SKM-1 treated with dmso at 0.1 percent for 144 hours (cell line): ENCODE results near the gene HPN.
A peak's percentile ranks its signal among the peaks of the same experiment; 100 is the strongest.
"Not testable (repeated sequence)": the region's sequence is repeated elsewhere in the genome, so short reads cannot be mapped to it uniquely, and the experiment has no call there.

Experiments used
- DNase-seq: peaks from one replicate; lab custom pipeline; 2025; ENCODE audit not compliant: unreplicated experiment; lab: John Stamatoyannopoulos, UW

Gene HPN

GRCh38 chr19:35100588-35101533 lies 59.3 kb downstream of the HPN start:
- DNase-seq = no peak

GRCh38 chr19:35101949-35102348 lies 60.4 kb downstream of the HPN start:
- not testable (repeated sequence) for DNase-seq

- DNase-seq = not testable (repeated sequence)
Measured at GRCh38 chr19:35103614-35104013, 62.1 kb downstream of the HPN start.

- DNase-seq = no peak
Measured at GRCh38 chr19:35104361-35104760, 62.8 kb downstream of the HPN start.

DNA sequence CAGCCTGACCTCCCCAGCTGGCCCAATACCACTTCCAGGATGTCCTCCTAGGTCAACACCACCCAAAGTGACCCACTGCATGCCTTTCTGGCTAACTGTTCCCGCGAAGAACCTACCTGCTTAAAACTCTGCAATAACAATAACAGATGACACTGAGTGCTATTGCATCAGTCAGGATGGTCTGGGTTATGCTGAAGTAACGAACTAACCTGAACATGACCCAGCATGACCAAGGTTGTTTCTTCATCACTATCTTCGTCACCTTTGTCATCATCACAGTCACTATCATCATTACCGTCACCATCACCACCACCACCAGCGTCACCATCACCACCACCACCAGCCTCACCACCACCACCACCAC lies 63.5 kb downstream of the HPN start:
- no peak for DNase-seq

DNA sequence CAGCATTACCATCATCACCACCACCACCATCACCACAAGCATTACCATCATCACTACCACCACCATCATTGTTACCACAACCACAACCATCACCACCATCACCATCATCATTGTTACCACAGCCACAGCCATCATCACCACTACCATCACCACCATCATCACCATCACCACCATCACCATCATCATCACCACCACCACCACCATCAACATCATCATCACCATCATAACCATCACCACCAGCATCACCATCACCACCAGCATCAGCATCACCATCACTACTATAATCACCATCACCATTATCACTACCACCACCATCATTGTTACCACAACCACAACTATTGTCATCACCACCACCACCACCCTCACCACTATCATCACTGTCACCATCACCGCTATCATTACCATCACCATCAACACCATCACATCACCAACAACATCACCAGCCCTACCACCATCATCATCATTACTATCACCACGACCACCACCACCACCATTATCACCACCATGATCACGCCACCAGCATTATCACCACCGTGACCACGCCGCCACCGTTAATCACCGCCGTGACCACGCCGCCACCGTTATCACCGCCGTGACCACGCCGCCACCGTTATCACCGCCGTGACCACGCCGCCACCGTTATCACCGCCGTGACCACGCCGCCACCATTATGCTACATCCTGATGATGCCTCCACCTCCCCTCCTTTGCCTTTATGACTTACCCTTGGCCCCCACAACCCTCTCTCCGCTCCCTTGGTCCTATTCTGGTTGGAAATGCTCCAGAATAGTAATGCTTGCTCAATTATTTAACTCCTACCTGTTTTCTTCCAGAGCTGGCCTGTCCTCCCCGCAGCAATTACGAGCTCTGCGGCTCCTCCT lies 64.1 kb downstream of the HPN start:
- no peak for DNase-seq

DNA sequence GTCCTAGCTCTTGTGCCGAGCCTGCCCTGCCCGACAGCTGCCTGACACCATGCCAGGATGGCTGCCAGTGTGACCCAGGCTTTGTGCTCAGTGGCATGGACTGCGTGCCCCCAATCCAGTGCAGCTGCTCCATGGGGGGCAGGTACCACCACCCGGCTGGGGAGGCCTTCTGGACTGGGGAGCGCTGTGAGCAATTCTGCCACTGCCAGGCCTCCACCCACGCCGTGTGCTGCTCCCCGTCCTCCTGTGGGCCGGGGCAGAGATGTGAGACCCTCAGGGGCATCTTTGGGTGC lies 64.7 kb downstream of the HPN start:
- DNase-seq = no peak

GRCh38 chr19:35106898-35107541 lies 65.5 kb downstream of the HPN start:
- no peak for DNase-seq

DNA sequence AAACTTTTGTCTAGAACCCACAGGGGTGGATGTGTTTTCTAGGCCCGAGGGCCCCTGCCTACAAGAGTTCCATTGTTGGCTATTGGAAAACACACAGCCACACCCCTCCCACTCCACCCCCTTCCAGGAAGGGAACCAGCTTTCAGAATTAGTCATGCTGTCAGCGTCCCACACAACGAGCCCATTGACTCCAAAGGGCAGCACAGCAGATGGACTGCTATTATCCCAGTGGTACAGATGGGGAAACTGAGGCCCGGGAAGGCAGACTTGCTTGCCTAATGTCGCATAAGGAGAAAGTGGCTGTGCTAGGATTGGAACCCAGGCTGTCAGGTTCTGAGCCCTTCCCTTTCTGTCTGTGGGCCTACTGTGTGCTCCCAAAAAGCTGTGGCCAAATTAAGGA lies 66.0 kb downstream of the HPN start:
- no peak for DNase-seq

- DNase-seq = no peak
Measured at GRCh38 chr19:35108730-35109129, 67.2 kb downstream of the HPN start.

DNA sequence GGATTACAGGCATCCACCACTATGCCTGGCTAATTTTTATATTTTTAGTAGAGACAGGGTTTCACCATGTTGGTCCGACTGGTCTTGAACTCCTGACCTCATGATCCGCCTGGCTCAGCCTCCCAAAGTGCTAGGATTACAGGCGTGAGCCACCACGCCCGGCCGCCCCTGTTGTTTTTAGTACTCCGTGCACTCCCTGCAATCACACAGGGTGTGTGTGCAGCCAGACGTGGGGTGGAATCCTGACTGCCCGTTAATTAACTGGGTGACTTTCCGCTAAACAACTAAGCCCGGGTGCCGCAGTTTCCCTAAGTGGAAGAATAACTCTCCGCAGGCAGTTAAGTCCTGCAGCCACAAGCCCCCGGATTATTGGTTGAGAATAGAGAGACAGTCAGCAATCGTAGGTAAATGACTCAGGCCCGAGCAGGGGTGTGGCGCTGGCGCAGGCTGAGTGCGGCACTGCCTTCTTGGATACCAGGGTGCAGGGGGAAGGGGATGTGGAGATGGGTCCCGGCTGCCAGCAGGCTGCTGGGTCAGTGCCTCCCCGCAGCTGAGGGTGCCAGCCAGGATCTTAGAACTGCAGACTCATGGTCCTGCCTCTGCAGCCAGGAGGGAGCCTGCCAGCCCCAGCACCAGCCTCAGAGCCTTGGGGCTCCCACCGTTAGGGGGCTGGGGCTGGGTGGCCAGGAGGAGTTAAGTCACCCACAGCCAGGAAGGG lies 68.0 kb downstream of the HPN start:
- DNase-seq = no peak

DNA sequence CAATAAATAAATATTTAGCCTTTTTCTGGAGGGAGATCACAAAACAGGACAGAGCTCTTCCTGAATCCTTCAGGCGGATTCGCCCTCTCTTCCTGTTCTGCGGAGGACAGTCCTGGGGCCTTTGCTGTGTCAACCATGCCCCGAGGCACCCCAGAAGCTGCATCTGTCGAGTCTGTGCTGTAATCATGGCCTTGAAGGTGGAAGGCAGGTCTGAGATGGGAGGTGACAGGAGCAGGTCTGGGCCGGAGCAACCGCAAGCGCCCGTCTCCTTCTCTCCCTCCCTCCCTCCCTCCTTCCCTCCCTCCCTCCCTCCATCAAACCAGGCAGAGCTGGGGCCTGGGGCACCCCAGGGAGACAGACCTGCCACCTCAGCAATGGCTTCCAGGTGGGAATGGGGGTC lies 69.5 kb downstream of the HPN start:
- DNase-seq = no peak

DNA sequence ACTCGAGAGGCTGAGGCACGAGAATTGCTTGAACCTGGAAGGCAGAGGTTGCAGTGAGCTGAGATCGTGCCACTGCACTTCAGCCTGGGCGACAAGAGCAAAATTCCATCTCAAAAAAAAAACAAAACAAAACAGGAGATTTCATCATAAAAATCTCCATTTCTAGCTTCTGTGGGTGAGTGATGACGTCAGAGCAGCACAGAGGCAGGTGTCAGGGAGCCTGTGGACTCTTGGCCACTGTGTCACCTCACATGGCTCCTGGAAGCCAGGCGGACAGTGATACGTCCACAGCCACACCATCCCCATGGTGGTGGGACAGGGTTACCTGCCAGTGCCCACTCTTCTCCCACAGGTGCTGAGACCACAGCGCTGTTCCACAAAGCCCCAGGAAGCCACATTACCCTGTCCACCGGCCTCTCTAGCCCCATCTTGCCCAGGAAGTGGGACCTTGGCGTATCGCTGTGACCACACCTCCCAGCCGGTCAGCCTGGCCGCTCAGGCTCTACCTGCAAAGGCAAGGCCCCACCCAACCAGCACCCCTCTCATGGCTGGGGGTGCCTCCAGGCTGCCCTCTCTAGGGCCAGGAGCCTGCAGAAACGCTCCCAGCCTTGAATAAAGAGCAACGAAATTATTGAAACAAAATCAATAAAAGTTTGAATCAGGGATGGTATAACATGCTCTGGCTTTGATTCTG lies 71.6 kb downstream of the HPN start:
- DNase-seq = no peak

DNA sequence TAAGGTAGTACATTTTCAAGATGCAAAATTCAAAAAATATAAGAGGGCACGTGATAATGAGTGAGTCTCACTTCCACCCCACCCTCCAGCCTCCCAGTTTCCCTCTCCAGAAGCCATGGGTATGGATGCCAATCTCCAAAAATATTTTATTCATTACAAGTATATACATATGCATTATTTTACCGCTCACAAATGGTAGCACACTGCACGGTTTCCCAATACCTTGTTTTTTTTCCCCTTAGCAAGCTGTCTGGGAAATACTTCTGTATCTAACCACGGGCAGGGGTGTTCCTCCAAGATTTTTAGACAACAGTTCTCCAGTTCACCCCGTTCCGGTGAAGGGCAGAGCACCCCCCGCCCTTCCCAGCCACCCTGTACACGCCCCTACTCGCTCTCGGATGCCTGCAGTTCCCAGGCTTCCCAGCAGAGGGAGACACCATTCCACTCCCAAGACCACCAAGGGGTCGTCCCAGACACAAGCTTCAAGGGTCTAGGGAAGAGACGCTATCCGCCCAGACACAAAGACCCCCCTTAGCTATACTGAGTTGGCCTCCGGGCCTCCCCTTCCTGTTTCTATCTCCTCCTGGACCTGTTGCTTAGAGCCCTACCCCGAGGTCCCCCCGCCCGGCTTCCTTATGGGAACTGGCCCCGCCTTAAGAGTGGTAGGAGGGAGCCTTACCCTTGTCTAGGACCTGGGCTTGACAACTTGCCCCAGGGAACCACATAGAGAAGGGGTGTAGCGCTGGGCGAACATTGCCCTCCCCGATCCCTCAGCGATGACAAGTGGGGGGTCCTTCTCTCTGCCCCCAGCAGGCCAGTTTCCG lies 73.0 kb downstream of the HPN start:
- DNase-seq = peak; percentile 14

DNA sequence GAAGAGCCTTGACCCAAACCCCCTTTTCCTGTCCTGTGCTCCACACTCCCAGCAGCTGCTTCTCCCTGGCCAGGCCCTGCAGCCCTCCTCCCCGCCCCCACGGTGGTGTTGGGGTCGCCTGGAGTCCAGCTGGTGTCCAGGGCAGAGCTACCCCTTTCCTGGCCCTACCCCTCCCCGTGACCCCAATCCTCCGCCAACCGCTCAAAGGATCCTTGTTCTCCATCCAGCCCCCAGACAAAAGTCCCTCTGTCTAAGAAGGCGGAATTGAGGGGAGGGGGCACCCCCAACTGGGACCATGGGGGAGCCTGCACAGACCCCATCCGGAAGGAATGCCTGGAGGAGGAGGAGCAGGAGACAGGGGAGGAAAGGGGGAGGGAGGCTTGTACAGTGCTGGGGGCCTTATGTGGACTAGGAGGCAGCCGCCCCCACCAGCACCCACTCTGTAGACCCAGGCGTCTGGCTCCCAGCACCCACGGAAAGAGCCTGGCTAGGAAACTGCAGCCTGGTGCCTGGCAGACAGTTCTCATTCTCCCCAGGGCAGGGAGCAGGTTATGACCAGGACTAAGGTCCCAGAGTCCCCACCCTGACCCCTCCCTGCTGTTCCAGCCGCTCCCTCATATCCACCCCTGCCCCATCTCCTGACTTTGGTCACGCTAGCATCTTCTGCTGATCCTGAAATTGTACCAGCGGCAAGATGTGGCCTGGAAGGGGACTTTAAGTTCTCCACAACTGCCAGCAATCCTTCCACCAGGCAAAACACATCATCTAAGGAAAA lies 73.8 kb downstream of the HPN start, which contains the start of gene FXYD3:
FXYD3 (plus strand) TSS at position 647 of the 775 bp plus-strand sequence. CDS start 3,554 bp downstream, outside the sequence.
- DNase-seq = no peak
